Measurements from ENCODE around the gene WDR53. TPM values are rescaled to one million over a fixed set of nuclear protein-coding genes. Genes with fewer than 3 reads are reported as not detected.
A peak's percentile ranks its signal among the peaks of the same experiment; 100 is the strongest.

WDR53 gene
- total and polyA plus RNA-seq, 9 of the 15 experiments (the other 6 are each of a cell fraction or from before 2014, with no cell fraction given): 13.0 to 34.5 (median 20.9) TPM

- TF ChIP-seq SRF (CRISPR knock-in tag; IDR thresholded peaks at IDR 0.05): 0 out of 4 replicates have a peak, but pooled peaks of 1 of the 2 experiments have one; percentile 27
- TF ChIP-seq, protein P1, sequence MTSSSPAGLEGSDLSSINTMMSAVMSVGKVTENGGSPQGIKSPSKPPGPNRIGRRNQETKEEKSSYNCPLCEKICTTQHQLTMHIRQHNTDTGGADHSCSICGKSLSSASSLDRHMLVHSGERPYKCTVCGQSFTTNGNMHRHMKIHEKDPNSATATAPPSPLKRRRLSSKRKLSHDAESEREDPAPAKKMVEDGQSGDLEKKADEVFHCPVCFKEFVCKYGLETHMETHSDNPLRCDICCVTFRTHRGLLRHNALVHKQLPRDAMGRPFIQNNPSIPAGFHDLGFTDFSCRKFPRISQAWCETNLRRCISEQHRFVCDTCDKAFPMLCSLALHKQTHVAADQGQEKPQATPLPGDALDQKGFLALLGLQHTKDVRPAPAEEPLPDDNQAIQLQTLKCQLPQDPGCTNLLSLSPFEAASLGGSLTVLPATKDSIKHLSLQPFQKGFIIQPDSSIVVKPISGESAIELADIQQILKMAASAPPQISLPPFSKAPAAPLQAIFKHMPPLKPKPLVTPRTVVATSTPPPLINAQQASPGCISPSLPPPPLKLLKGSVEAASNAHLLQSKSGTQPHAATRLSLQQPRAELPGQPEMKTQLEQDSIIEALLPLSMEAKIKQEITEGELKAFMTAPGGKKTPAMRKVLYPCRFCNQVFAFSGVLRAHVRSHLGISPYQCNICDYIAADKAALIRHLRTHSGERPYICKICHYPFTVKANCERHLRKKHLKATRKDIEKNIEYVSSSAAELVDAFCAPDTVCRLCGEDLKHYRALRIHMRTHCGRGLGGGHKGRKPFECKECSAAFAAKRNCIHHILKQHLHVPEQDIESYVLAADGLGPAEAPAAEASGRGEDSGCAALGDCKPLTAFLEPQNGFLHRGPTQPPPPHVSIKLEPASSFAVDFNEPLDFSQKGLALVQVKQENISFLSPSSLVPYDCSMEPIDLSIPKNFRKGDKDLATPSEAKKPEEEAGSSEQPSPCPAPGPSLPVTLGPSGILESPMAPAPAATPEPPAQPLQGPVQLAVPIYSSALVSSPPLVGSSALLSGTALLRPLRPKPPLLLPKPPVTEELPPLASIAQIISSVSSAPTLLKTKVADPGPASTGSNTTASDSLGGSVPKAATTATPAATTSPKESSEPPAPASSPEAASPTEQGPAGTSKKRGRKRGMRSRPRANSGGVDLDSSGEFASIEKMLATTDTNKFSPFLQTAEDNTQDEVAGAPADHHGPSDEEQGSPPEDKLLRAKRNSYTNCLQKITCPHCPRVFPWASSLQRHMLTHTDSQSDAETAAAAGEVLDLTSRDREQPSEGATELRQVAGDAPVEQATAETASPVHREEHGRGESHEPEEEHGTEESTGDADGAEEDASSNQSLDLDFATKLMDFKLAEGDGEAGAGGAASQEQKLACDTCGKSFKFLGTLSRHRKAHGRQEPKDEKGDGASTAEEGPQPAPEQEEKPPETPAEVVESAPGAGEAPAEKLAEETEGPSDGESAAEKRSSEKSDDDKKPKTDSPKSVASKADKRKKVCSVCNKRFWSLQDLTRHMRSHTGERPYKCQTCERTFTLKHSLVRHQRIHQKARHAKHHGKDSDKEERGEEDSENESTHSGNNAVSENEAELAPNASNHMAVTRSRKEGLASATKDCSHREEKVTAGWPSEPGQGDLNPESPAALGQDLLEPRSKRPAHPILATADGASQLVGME (CRISPR knock-in tag; IDR thresholded peaks at IDR 0.05): peak; percentile 73; the same call in 1 of the 2 replicates
- TF ChIP-seq NR4A1 (CRISPR knock-in tag; IDR thresholded peaks at IDR 0.05): peak; percentile 69; the same call in 1 of the 2 replicates
- TF ChIP-seq NR4A1 (tag; IDR thresholded peaks at IDR 0.05): no peak
- peak; percentile 88 for TF ChIP-seq EP400 (IDR thresholded peaks at IDR 0.05)
- TF ChIP-seq NFIC (IDR thresholded peaks at IDR 0.05): peak; percentile 21; the same call in 1 of the 2 replicates
- TF ChIP-seq ZC3H8 (IDR thresholded peaks at IDR 0.05): 0 out of 2 replicates have a peak, but pooled peaks have one; percentile 65
- TF ChIP-seq SIN3B (IDR thresholded peaks at IDR 0.05; ENCODE audit: low read depth): peak; percentile 97
- 0 out of 2 replicates have a peak, but pooled peaks have one; percentile 41 for TF ChIP-seq ZNF263 (CRISPR knock-in tag; IDR thresholded peaks at IDR 0.05; ENCODE audit: borderline replicate concordance)
- TF ChIP-seq TEAD1 (CRISPR knock-in tag; IDR thresholded peaks at IDR 0.05): peak in 1 of 2 experiments; percentile 7; a peak in 1 of 4 replicates
- peak in 1 of 2 experiments; percentile 85; a peak in 2 of 4 replicates for TF ChIP-seq CSDE1 (IDR thresholded peaks at IDR 0.05)
- TF ChIP-seq ZNF12 (CRISPR knock-in tag; IDR thresholded peaks at IDR 0.05): peak; percentile 83
- peak; percentile 88; the same call in 1 of the 2 replicates for TF ChIP-seq DIDO1 (tag; IDR thresholded peaks at IDR 0.05; ENCODE audit: low read depth)
- TF ChIP-seq TAF1 (IDR thresholded peaks at IDR 0.05; ENCODE audit: control insufficient read depth, extremely low read depth, insufficient read depth, low read length, severe bottlenecking): peak; percentile 96
- no peak for TF ChIP-seq ZNF124 (CRISPR knock-in tag; IDR thresholded peaks at IDR 0.05)
- peak; percentile 79; the same call in 1 of the 2 replicates for TF ChIP-seq JUN (IDR thresholded peaks at IDR 0.05; ENCODE audit: borderline replicate concordance, low read depth, low read length)
- no peak for TF ChIP-seq JUN (CRISPR knock-in tag; IDR thresholded peaks at IDR 0.05; ENCODE audit: borderline replicate concordance)
- TF ChIP-seq JUND (IDR thresholded peaks at IDR 0.05; ENCODE audit: borderline replicate concordance, low read depth, low read length): peak; percentile 74
- TF ChIP-seq JUND (tag; IDR thresholded peaks at IDR 0.05; ENCODE audit: borderline replicate concordance, low read depth, low read length): no peak; the same call in 2 of the 3 replicates
- peak; percentile 89 for TF ChIP-seq CTBP1 (IDR thresholded peaks at IDR 0.05; ENCODE audit: borderline replicate concordance)
- TF ChIP-seq E2F3 (CRISPR knock-in tag; IDR thresholded peaks at IDR 0.05): peak; percentile 78; the same call in 1 of the 2 replicates
- TF ChIP-seq KDM5B (IDR thresholded peaks at IDR 0.05; ENCODE audit: insufficient replicate concordance, low read depth, low read length): peak; percentile 89
- TF ChIP-seq EWSR1 (IDR thresholded peaks at IDR 0.05; ENCODE audit: borderline replicate concordance, low read depth, partially characterized antibody): no peak
Measured at GRCh38 chr3:196568246-196569002, at the start of gene WDR53, which contains the start of gene FBXO45 (continued).
